ENCODE data around the gene MACROD2. TPM values are rescaled to one million over a fixed set of nuclear protein-coding genes. Genes with fewer than 3 reads are reported as not detected.

MACROD2 gene
- polyA plus RNA-seq, 1 donor (not counting 4 experiments of a cell fraction or from before 2014, with no cell fraction given): 0.71 TPM

DNA sequence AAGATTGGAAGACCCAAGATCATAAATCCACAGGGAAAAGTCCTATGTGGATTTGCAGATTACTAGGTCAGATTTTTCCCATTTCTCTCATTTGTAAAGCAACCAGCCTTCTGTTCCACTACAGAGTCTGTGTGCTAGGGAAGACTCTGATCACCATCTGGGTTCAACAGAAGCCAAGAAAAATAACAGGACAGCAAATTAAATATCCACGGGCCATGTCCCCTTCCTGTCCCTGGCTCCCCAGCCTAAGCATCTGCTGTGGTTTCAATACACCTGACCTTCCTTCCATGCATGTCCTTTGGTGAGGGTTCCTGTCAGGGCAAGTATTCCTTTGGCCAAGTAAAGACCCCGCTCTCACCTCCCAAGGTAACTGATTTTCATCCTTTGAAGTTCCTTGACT is 2019.1 kb downstream of the MACROD2 start:
- H3K36me3 ChIP-seq (ENCODE audit: control insufficient read depth in 2 of 2, extremely low read depth in 1 of 2, insufficient read depth in 2 of 2, low read length in 2 of 2): no peaks in the 10 kb centered on the region
- no peak overlapping the region for H2AFZ ChIP-seq (ENCODE audit: control insufficient read depth, low read length)
- no peaks in the 10 kb centered on the region for H4K20me1 ChIP-seq (ENCODE audit: control insufficient read depth, extremely low read depth, insufficient read depth, low read length)
- H3K4me3 ChIP-seq (ENCODE audit: control insufficient read depth in 2 of 3, extremely low read depth in 1 of 3, insufficient read depth in 2 of 3, low read depth in 1 of 3, low read length in 3 of 3): no peak overlapping the region
- no peak for DNase-seq (ENCODE audit: low read depth, low spot score)
- no peaks in the 10 kb centered on the region for H3K27me3 ChIP-seq (ENCODE audit: control insufficient read depth, extremely low read depth, insufficient read depth, low read length)
- dilution Hi-C loops (cut with MboI; ENCODE audit: extremely low pct_ligation_motif_present, low sequenced_read_pairs): no loop called here
- TF ChIP-seq, protein P1, sequence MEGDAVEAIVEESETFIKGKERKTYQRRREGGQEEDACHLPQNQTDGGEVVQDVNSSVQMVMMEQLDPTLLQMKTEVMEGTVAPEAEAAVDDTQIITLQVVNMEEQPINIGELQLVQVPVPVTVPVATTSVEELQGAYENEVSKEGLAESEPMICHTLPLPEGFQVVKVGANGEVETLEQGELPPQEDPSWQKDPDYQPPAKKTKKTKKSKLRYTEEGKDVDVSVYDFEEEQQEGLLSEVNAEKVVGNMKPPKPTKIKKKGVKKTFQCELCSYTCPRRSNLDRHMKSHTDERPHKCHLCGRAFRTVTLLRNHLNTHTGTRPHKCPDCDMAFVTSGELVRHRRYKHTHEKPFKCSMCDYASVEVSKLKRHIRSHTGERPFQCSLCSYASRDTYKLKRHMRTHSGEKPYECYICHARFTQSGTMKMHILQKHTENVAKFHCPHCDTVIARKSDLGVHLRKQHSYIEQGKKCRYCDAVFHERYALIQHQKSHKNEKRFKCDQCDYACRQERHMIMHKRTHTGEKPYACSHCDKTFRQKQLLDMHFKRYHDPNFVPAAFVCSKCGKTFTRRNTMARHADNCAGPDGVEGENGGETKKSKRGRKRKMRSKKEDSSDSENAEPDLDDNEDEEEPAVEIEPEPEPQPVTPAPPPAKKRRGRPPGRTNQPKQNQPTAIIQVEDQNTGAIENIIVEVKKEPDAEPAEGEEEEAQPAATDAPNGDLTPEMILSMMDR (optimal IDR thresholded peaks at IDR 0.05 in 1 of 3, IDR thresholded peaks at IDR 0.05 in 1 of 3, conservative IDR thresholded peaks at IDR 0.05 in 1 of 3; ENCODE audit: extremely low read depth in 1 of 3, insufficient read depth in 2 of 3, low read length in 3 of 3): no peak
- TF ChIP-seq EZH2 (IDR thresholded peaks at IDR 0.05; ENCODE audit: low read length): no peak
- no peaks in the 10 kb centered on the region for H3K9me1 ChIP-seq (ENCODE audit: control insufficient read depth, extremely low read depth, insufficient read depth, low read length)
- H3K4me1 ChIP-seq (ENCODE audit: control insufficient read depth, extremely low read depth, insufficient read depth, low read length): no peaks in the 10 kb centered on the region
- FAIRE-seq: no peak
- H3K9me3 ChIP-seq (ENCODE audit: control insufficient read depth, low read depth, low read length): no peaks in the 10 kb centered on the region
- no peak overlapping the region for H3K9ac ChIP-seq (ENCODE audit: control insufficient read depth, extremely low read depth, insufficient read depth, low read length)
- no peak overlapping the region for H3K4me2 ChIP-seq (ENCODE audit: control insufficient read depth, extremely low read depth, insufficient read depth, low read depth, low read length)
- H3K79me2 ChIP-seq (ENCODE audit: control insufficient read depth, insufficient read depth, low read length): no peaks in the 10 kb centered on the region
- H3K27ac ChIP-seq (ENCODE audit: control insufficient read depth, insufficient read depth, low read length): no peak overlapping the region

DNA sequence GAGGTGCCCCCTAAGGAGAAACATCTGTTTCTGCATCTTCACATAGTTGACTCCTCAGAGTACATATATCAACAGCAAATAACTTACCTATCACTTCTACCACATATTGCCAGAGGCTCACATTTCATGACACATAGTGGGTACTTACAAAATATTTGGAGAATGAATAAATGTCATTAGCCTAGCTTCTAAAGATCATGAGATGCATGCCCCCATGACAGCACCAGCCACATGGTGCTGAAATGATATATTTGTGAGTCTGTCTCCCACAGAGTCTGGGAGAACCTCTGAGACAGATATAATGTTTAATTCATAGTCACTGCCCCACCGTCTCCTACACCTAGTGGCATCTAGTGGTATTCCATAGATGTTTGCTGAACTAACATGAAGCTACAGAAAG is 2022.3 kb downstream of the MACROD2 start:
- no peak overlapping the region for H3K4me3 ChIP-seq (ENCODE audit: control insufficient read depth in 2 of 3, extremely low read depth in 1 of 3, insufficient read depth in 2 of 3, low read depth in 1 of 3, low read length in 3 of 3)
- no peak overlapping the region for H3K4me2 ChIP-seq (ENCODE audit: control insufficient read depth, extremely low read depth, insufficient read depth, low read depth, low read length)
- H2AFZ ChIP-seq (ENCODE audit: control insufficient read depth, low read length): no peak overlapping the region
- FAIRE-seq (no peak), DNase-seq (ENCODE audit: low read depth, low spot score) (no peak)
- H4K20me1 ChIP-seq (ENCODE audit: control insufficient read depth, extremely low read depth, insufficient read depth, low read length): no peaks in the 10 kb centered on the region
- no peaks in the 10 kb centered on the region for H3K36me3 ChIP-seq (ENCODE audit: control insufficient read depth in 2 of 2, extremely low read depth in 1 of 2, insufficient read depth in 2 of 2, low read length in 2 of 2)
- no peaks in the 10 kb centered on the region for H3K9me3 ChIP-seq (ENCODE audit: control insufficient read depth, low read depth, low read length)
- no peak overlapping the region for H3K9ac ChIP-seq (ENCODE audit: control insufficient read depth, extremely low read depth, insufficient read depth, low read length)
- dilution Hi-C loops (cut with MboI; ENCODE audit: extremely low pct_ligation_motif_present, low sequenced_read_pairs): no loop called here
- no peaks in the 10 kb centered on the region for H3K9me1 ChIP-seq (ENCODE audit: control insufficient read depth, extremely low read depth, insufficient read depth, low read length)
- no peak overlapping the region for H3K27ac ChIP-seq (ENCODE audit: control insufficient read depth, insufficient read depth, low read length)
- H3K79me2 ChIP-seq (ENCODE audit: control insufficient read depth, insufficient read depth, low read length): no peaks in the 10 kb centered on the region
- no peaks in the 10 kb centered on the region for H3K27me3 ChIP-seq (ENCODE audit: control insufficient read depth, extremely low read depth, insufficient read depth, low read length)
- TF ChIP-seq EZH2 (IDR thresholded peaks at IDR 0.05; ENCODE audit: low read length): no peak
- TF ChIP-seq, protein P1 (optimal IDR thresholded peaks at IDR 0.05 in 1 of 3, IDR thresholded peaks at IDR 0.05 in 1 of 3, conservative IDR thresholded peaks at IDR 0.05 in 1 of 3; ENCODE audit: extremely low read depth in 1 of 3, insufficient read depth in 2 of 3, low read length in 3 of 3): no peak
- H3K4me1 ChIP-seq (ENCODE audit: control insufficient read depth, extremely low read depth, insufficient read depth, low read length): peaks cover 10% of the 10 kb centered on the region
